HCT116 (cell line): ENCODE measurements around the gene DMD. TPM values are rescaled to one million over a fixed set of nuclear protein-coding genes. Genes with fewer than 3 reads are reported as not detected.

Experiments
- ATAC-seq: fragments of 200-7000 bp; cut with Tn5 transposase; 2 replicates; pipeline ENCODE4 v1.9.1; 2020; ENCODE audit warnings: mild to moderate bottlenecking, moderate library complexity
- BruUV-seq: library from RNA; stranded (reverse); fragments of 400-500 nt; replicated peaks from 2 replicates; lab custom pipeline; 2021; lab: Mats Ljungman, UMichigan
- CTCF ChIA-PET: fragments of 300-600 bp; sonication (Branson Sonifier 250); formaldehyde crosslinking; loops from one replicate; lab custom pipeline; 2021; ENCODE audit warnings: antibody characterized with exemption; lab: Charles Lee
- POLR2A ChIA-PET: fragments of 300-600, 350-600 bp; sonication (Branson Sonifier 250); formaldehyde crosslinking; loops from one replicate; lab custom pipeline; 2021; ENCODE audit warnings: antibody characterized with exemption; lab: Charles Lee
- RAD21 ChIA-PET, 2 experiments: fragments of 300-600 bp; sonication (Branson Sonifier 250); formaldehyde crosslinking; loops; one replicate each; lab custom pipeline; 2023; ENCODE audit warnings: low total read pairs in 2 of 2; ENCODE audit not compliant: uncharacterized antibody in 2 of 2, unreplicated experiment in 2 of 2, low non-redundant PET in 1 of 2; lab: Charles Lee
- DNase-seq: peaks from one replicate; pipeline ENCODE4 v3.0.0-alpha.2; 2010; ENCODE audit warnings: low read depth, low spot score
- H2AFZ ChIP-seq: fragments of 200-600 bp; shearing (Covaris generic), sonication (generic); 2 replicates; pipeline ENCODE4 v1.6.1; 2017; ENCODE audit warnings: low read depth, mixed run types, mixed read lengths, antibody characterized with exemption, low read length; ENCODE audit not compliant: poor library complexity, severe bottlenecking
- H3K27ac ChIP-seq: 2 replicates; pipeline ENCODE4 v1.5.1; 2012; ENCODE audit warnings: low read depth, low read length
- H3K27me3 ChIP-seq: fragments of 200-600 bp; sonication (generic); 2 replicates; pipeline ENCODE4 v1.6.1; 2016; ENCODE audit warnings: mixed run types, low read length, mixed read lengths; ENCODE audit not compliant: insufficient read depth
- H3K36me3 ChIP-seq, 2 experiments: fragments of 200-500 bp in 1 of 2; fragments of 200-600 bp in 1 of 2; sonication (Bioruptor generic) in 1 of 2; sonication (generic) in 1 of 2; 2 replicates each; pipeline versions ENCODE4 v1.5.1 to v1.6.1; 2014 to 2016; ENCODE audit warnings: low read length in 2 of 2, inconsistent platforms in 1 of 2, mixed read lengths in 1 of 2, mixed run types in 1 of 2; ENCODE audit not compliant: insufficient read depth in 2 of 2, control insufficient read depth in 1 of 2
- H3K4me1 ChIP-seq, 2 experiments: fragments of 200-600 bp in 1 of 2; sonication (generic) in 1 of 2; 2 replicates each; pipeline versions ENCODE4 v1.5.1 to v1.6.1; 2012 to 2017; ENCODE audit warnings: low read length in 2 of 2, inconsistent platforms in 1 of 2, mild to moderate bottlenecking in 1 of 2, mixed read lengths in 1 of 2, mixed run types in 1 of 2, moderate library complexity in 1 of 2; ENCODE audit not compliant: insufficient read depth in 2 of 2, control insufficient read depth in 1 of 2
- H3K4me2 ChIP-seq: fragments of 200-600 bp; sonication (generic); 2 replicates; pipeline ENCODE4 v1.6.1; 2017; ENCODE audit warnings: mixed run types, low read length, mixed read lengths
- H3K4me3 ChIP-seq, 2 experiments: fragments of 200-600 bp in 1 of 2; sonication (generic) in 1 of 2; replicated peaks in 1 of 2; 2 replicates each; pipeline ENCODE4 v1.5.1; 2011 to 2016; ENCODE audit warnings: low read length in 2 of 2, control low read depth in 1 of 2, low read depth in 1 of 2, mild to moderate bottlenecking in 1 of 2, mixed read lengths in 1 of 2, mixed run types in 1 of 2
- H3K79me2 ChIP-seq: fragments of 200-600 bp; sonication (generic); 2 replicates; pipeline ENCODE4 v1.6.1; 2017; ENCODE audit warnings: mild to moderate bottlenecking, mixed run types, low read length, moderate library complexity, mixed read lengths; ENCODE audit not compliant: insufficient read depth
- H3K9ac ChIP-seq: fragments of 200-600 bp; sonication (generic); 2 replicates; pipeline ENCODE4 v1.6.1; 2016; ENCODE audit warnings: low read length, mixed read lengths
- H3K9me2 ChIP-seq: fragments of 200-600 bp; sonication (generic), shearing (Covaris generic); 2 replicates; pipeline ENCODE4 v1.6.1; 2017; ENCODE audit warnings: mixed run types, mild to moderate bottlenecking, moderate library complexity; ENCODE audit not compliant: insufficient read depth
- H3K9me3 ChIP-seq, 2 experiments: fragments of 200-500 bp in 1 of 2; fragments of 200-600 bp in 1 of 2; sonication (Bioruptor generic) in 1 of 2; sonication (generic) in 1 of 2; 2 replicates each; pipeline ENCODE4 v1.6.1; 2014 to 2017; ENCODE audit warnings: low read length in 2 of 2, mixed read lengths in 2 of 2, inconsistent platforms in 1 of 2, low read depth in 1 of 2, mild to moderate bottlenecking in 1 of 2, mixed run types in 1 of 2, moderate library complexity in 1 of 2; ENCODE audit not compliant: control insufficient read depth in 1 of 2, insufficient read depth in 1 of 2
- H4K20me1 ChIP-seq: fragments of 200-600 bp; sonication (generic), shearing (Covaris generic); 2 replicates; pipeline ENCODE4 v1.6.1; 2017; ENCODE audit warnings: mixed run types, mild to moderate bottlenecking, moderate library complexity; ENCODE audit not compliant: insufficient read depth
- CEBPB ChIP-seq: IDR thresholded peaks from 2 replicates; pipeline ENCODE4 v1.6.1; 2012; ENCODE audit warnings: low read depth
- EZH2 ChIP-seq: fragments of 200-600 bp; sonication (generic); IDR thresholded peaks from 2 replicates; pipeline ENCODE4 v1.6.1; 2017; ENCODE audit warnings: antibody characterized with exemption, mixed run types
- EZH2phosphoT487 ChIP-seq: fragments of 200-600 bp; IDR thresholded peaks from 2 replicates; pipeline ENCODE4 v1.6.1; 2018; ENCODE audit warnings: antibody characterized with exemption, borderline replicate concordance
- JUND ChIP-seq: IDR thresholded peaks from 2 replicates; pipeline ENCODE4 v1.6.1; 2012
- POLR2AphosphoS5 ChIP-seq: IDR thresholded peaks from 2 replicates; pipeline ENCODE4 v1.6.1; 2011; ENCODE audit warnings: mild to moderate bottlenecking, low read depth, low read length, moderate library complexity
- SRF ChIP-seq: IDR thresholded peaks from 2 replicates; pipeline ENCODE4 v1.6.1; 2012; ENCODE audit warnings: low read depth
- YY1 ChIP-seq: IDR thresholded peaks from 2 replicates; pipeline ENCODE4 v1.6.1; 2011; ENCODE audit warnings: low read length, low read depth, moderate library complexity, mild to moderate bottlenecking; ENCODE audit not compliant: insufficient replicate concordance; ENCODE audit errors: extremely low read depth
- intact Hi-C: fragments of 100-400 bp; cut with micrococcal nuclease; formaldehyde crosslinking; loops from 2 replicates; pipeline ENCODE4 v1.10.0; 2022
- total RNA-seq: library from RNA; stranded (reverse); gene quantifications from one replicate; pipeline ENCODE4 v1.2.1, GENCODE V29; 2021; ENCODE audit not compliant: unreplicated experiment
- TF ChIP-seq, protein P1 (sequence below): IDR thresholded peaks from 2 replicates; pipeline ENCODE4 v1.6.1; 2012; ENCODE audit warnings: low read depth

Gene DMD
- total RNA-seq, 1 experiment from 2014 or later, result 0.05 TPM

DNA sequence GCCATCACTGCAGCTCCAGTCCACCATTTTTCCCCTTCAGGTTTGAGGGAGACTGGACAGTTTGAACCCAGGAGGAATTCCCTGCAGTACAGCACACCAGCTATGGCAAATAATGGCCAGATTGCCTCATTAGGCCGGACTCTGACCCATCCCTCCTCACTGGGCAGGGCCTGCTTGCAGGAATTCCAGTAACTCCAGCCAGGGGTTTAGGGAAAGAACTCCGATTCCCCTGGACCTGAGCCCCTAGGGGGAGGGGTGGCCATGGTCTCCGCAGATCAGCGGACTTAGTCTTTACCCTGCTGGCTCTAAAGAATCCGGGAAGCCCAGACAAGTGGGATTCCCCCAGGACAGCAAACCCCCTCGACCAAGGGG is 342.8 kb downstream of the DMD start:
- no peak for ATAC-seq
- CTCF ChIA-PET, result no interaction called here
- Histone ChIP-seq H3K27ac (no peak overlapping the region), H4K20me1 (no peaks in the 10 kb centered on the region), H3K79me2 (no peaks in the 10 kb centered on the region), H2AFZ (no peak overlapping the region), H3K9ac (no peak overlapping the region), H3K36me3 (no peaks in the 10 kb centered on the region), H3K27me3 (no peaks in the 10 kb centered on the region), H3K4me2 (no peak overlapping the region), H3K4me3 (no peak overlapping the region), H3K4me1 (no peaks in the 10 kb centered on the region), H3K9me3 (no peaks in the 10 kb centered on the region), H3K9me2 (no peaks in the 10 kb centered on the region)
- no peak for TF ChIP-seq CEBPB
- TF ChIP-seq, protein P1, sequence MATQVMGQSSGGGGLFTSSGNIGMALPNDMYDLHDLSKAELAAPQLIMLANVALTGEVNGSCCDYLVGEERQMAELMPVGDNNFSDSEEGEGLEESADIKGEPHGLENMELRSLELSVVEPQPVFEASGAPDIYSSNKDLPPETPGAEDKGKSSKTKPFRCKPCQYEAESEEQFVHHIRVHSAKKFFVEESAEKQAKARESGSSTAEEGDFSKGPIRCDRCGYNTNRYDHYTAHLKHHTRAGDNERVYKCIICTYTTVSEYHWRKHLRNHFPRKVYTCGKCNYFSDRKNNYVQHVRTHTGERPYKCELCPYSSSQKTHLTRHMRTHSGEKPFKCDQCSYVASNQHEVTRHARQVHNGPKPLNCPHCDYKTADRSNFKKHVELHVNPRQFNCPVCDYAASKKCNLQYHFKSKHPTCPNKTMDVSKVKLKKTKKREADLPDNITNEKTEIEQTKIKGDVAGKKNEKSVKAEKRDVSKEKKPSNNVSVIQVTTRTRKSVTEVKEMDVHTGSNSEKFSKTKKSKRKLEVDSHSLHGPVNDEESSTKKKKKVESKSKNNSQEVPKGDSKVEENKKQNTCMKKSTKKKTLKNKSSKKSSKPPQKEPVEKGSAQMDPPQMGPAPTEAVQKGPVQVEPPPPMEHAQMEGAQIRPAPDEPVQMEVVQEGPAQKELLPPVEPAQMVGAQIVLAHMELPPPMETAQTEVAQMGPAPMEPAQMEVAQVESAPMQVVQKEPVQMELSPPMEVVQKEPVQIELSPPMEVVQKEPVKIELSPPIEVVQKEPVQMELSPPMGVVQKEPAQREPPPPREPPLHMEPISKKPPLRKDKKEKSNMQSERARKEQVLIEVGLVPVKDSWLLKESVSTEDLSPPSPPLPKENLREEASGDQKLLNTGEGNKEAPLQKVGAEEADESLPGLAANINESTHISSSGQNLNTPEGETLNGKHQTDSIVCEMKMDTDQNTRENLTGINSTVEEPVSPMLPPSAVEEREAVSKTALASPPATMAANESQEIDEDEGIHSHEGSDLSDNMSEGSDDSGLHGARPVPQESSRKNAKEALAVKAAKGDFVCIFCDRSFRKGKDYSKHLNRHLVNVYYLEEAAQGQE, result no peak
- TF ChIP-seq JUND, result no peak
- no peak for TF ChIP-seq POLR2AphosphoS5
- no peak for TF ChIP-seq YY1
- POLR2A ChIA-PET, result no interaction called here
- intact Hi-C loops, result no loop called here
- RAD21 ChIA-PET, result no interaction called here
- no peak for DNase-seq
- BruUV-seq, result no TSS peak

DNA sequence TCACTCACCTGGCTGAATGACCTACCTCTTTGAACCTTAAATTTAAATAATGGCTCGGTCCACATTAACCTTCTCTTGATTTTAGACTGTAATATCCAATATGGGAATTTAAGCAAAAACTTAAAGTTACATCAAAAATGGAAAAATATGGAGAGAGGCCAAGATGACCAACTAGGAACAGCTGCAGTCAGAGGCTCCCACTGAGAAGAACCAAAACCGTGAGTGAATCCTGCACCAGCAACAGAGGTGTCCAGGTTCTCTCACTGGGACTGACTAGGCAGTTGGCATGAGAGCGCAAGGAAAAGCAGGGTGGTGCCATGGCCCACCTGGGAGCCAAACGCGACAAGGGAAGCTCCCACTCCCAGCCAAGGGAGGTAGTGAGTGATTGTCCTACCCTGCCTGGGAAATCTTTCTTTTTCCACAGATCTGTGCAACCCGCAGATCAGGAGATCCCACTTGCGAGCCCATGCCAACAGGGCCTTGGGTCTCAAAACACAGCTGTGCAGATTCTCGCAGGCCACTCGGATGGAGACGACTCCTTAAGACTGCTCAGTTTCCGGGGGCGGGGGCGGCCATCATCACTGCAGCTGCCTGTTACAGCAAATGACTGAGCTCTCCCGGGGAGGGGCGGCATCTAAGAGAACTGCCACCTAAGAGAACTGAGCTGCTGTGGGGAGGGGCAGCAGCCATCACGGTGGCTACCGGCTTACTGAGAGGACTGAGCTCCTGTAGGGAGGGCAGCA is 343.4 kb downstream of the DMD start:
- ChIA-PET RAD21 (no interaction called here), CTCF (no interaction called here), POLR2A (no interaction called here)
- H2AFZ ChIP-seq, result no peak overlapping the region
- no peak for ATAC-seq
- no peaks in the 10 kb centered on the region for H4K20me1 ChIP-seq
- TF ChIP-seq EZH2, result no peak
- TF ChIP-seq EZH2phosphoT487, result no peak
- TF ChIP-seq SRF, result no peak
- TF ChIP-seq CEBPB, result no peak
- DNase-seq, result no peak
- no peaks in the 10 kb centered on the region for H3K9me3 ChIP-seq
- H3K36me3 ChIP-seq, result no peaks in the 10 kb centered on the region
- no peak overlapping the region for H3K4me3 ChIP-seq
- H3K79me2 ChIP-seq, result no peaks in the 10 kb centered on the region
- no peak overlapping the region for H3K4me2 ChIP-seq
- H3K4me1 ChIP-seq, result no peaks in the 10 kb centered on the region
- H3K27ac ChIP-seq, result no peak overlapping the region
- H3K27me3 ChIP-seq, result no peaks in the 10 kb centered on the region
- H3K9ac ChIP-seq, result no peak overlapping the region
- no TSS peak for BruUV-seq
- intact Hi-C loops, result no loop called here
- H3K9me2 ChIP-seq, result no peaks in the 10 kb centered on the region
